Astrocyte (in vitro differentiated cells and primary cell): ENCODE data around the gene COL23A1. TPM values are rescaled to one million over a fixed set of nuclear protein-coding genes. Genes with fewer than 3 reads are reported as not detected.

Source experiments
- DNase-seq: peaks from one replicate; pipeline ENCODE4 v3.0.0-alpha.2; 2010; ENCODE audit warnings: low read depth
- FAIRE-seq: peaks from 2 replicates; lab custom pipeline; 2011; peaks lifted over from hg19 to GRCh38; lab: Jason Lieb, UNC
- H2AFZ ChIP-seq: 2 replicates; pipeline ENCODE4 v1.6.0; 2012; ENCODE audit warnings: low read depth, low read length, inconsistent platforms
- H3K27ac ChIP-seq: 2 replicates; pipeline ENCODE4 v1.5.1; 2011; ENCODE audit warnings: low read depth, low read length, inconsistent platforms
- H3K27me3 ChIP-seq: 2 replicates; pipeline ENCODE4 v1.6.0; 2011; ENCODE audit warnings: low read length, inconsistent platforms; ENCODE audit not compliant: insufficient read depth
- H3K36me3 ChIP-seq: 2 replicates; pipeline ENCODE4 v1.5.1; 2011; ENCODE audit warnings: low read length, inconsistent platforms; ENCODE audit not compliant: insufficient read depth
- H3K4me1 ChIP-seq: 2 replicates; pipeline ENCODE4 v1.5.1; 2011; ENCODE audit warnings: low read length, inconsistent platforms; ENCODE audit not compliant: insufficient read depth
- H3K4me2 ChIP-seq: 2 replicates; pipeline ENCODE4 v1.6.0; 2012; ENCODE audit warnings: low read length, inconsistent platforms
- H3K4me3 ChIP-seq: 2 replicates; pipeline ENCODE4 v1.5.1; 2011; ENCODE audit warnings: low read depth, mild to moderate bottlenecking, low read length, inconsistent platforms; ENCODE audit not compliant: insufficient read depth
- H3K79me2 ChIP-seq: 2 replicates; pipeline ENCODE4 v1.6.0; 2012; ENCODE audit warnings: mild to moderate bottlenecking, low read length, inconsistent platforms; ENCODE audit not compliant: insufficient read depth
- H3K9ac ChIP-seq: 2 replicates; pipeline ENCODE4 v1.6.0; 2012; ENCODE audit warnings: mild to moderate bottlenecking, low read length, inconsistent platforms
- H3K9me3 ChIP-seq: 2 replicates; pipeline ENCODE4 v1.5.1; 2012; ENCODE audit warnings: low read depth, mild to moderate bottlenecking, low read length, inconsistent platforms; ENCODE audit not compliant: insufficient read depth
- H4K20me1 ChIP-seq: 2 replicates; pipeline ENCODE4 v1.6.0; 2012; ENCODE audit warnings: low read length, inconsistent platforms; ENCODE audit not compliant: insufficient read depth
- H3K27ac Mint-ChIP-seq: one replicate; pipeline ENCODE4 v1.8.0; 2021; ENCODE audit warnings: mild to moderate bottlenecking, mixed read lengths; ENCODE audit not compliant: unreplicated experiment
- H3K27me3 Mint-ChIP-seq: one replicate; pipeline ENCODE4 v1.8.0; 2021; ENCODE audit warnings: low read depth, mixed read lengths; ENCODE audit not compliant: unreplicated experiment
- H3K36me3 Mint-ChIP-seq: one replicate; pipeline ENCODE4 v1.8.0; 2021; ENCODE audit warnings: low read depth, mixed read lengths; ENCODE audit not compliant: unreplicated experiment
- H3K4me1 Mint-ChIP-seq: one replicate; pipeline ENCODE4 v1.8.0; 2021; ENCODE audit warnings: low read depth, mixed read lengths; ENCODE audit not compliant: unreplicated experiment
- H3K4me3 Mint-ChIP-seq: one replicate; pipeline ENCODE4 v1.8.0; 2021; ENCODE audit warnings: mild to moderate bottlenecking, moderate library complexity, mixed read lengths; ENCODE audit not compliant: unreplicated experiment
- H3K9me3 Mint-ChIP-seq: one replicate; pipeline ENCODE4 v1.8.0; 2021; ENCODE audit warnings: mild to moderate bottlenecking, mixed read lengths; ENCODE audit not compliant: unreplicated experiment
- EZH2 ChIP-seq: IDR thresholded peaks from 2 replicates; pipeline ENCODE4 v1.6.1; 2012; ENCODE audit warnings: mild to moderate bottlenecking, low read length, inconsistent platforms; ENCODE audit not compliant: insufficient read depth
- total RNA-seq: library from RNA; stranded (reverse); gene quantifications from 2 replicates; pipeline ENCODE4 v1.2.1, GENCODE V29; 2021
- TF ChIP-seq, protein P1 (sequence below): IDR thresholded peaks from 2 replicates; pipeline ENCODE4 v1.5.1; 2011; ENCODE audit warnings: low read depth, mild to moderate bottlenecking, inconsistent platforms, low read length, moderate library complexity; ENCODE audit not compliant: insufficient read depth

Gene COL23A1
- total RNA-seq, 1 donor from 2014 or later = 0.16 TPM

DNA sequence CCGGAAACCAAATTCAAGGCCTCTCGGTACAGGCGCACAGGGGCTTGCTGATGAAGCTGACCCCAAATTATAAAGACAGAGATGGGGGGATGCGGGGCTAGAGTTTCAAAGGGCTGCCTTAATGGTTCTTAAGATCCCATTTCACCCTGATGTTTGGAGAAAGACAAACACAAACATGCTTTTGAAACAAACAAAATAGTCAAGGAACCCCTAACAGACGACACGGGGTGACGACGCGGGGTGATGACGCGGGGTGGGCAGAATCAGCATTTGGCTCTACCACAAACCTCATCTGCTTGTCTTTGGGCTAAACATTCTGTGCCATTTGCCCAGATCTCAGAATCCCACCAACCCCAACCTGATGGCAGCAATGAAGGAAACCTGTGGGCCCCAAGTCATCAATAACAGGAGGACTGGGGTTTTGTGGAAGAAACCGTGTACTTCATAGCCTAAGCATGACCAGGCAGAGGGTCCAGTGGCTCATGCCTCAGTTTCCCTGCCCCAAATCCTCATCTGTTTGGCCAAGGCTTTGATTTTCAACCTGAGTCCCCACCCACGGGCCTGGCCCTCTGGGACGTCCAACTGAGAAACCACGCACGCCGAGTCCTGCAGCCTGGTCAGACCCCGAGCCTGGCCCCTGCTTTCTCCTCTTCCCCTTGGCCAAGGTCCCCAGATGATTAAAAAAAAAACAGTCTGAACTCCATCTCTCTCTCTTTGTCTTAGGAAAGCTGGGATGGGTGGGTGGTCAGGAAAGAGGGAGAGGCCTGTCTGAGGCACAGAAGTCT lies 148.5 kb downstream of the COL23A1 start:
- Histone ChIP-seq H3K4me2 (no peak overlapping the region), H3K9ac (no peak overlapping the region), H4K20me1 (no peaks in the 10 kb centered on the region), H2AFZ (no peak overlapping the region), H3K27ac (no peak overlapping the region), H3K36me3 (no peaks in the 10 kb centered on the region), H3K27me3 (no peaks in the 10 kb centered on the region), H3K79me2 (no peaks in the 10 kb centered on the region), H3K4me3 (no peak overlapping the region), H3K9me3 (no peaks in the 10 kb centered on the region), H3K4me1 (no peaks in the 10 kb centered on the region)
- no peaks in the 10 kb centered on the region for H3K9me3 Mint-ChIP-seq
- H3K4me1 Mint-ChIP-seq = no peaks in the 10 kb centered on the region
- DNase-seq = no peak
- TF ChIP-seq, protein P1, sequence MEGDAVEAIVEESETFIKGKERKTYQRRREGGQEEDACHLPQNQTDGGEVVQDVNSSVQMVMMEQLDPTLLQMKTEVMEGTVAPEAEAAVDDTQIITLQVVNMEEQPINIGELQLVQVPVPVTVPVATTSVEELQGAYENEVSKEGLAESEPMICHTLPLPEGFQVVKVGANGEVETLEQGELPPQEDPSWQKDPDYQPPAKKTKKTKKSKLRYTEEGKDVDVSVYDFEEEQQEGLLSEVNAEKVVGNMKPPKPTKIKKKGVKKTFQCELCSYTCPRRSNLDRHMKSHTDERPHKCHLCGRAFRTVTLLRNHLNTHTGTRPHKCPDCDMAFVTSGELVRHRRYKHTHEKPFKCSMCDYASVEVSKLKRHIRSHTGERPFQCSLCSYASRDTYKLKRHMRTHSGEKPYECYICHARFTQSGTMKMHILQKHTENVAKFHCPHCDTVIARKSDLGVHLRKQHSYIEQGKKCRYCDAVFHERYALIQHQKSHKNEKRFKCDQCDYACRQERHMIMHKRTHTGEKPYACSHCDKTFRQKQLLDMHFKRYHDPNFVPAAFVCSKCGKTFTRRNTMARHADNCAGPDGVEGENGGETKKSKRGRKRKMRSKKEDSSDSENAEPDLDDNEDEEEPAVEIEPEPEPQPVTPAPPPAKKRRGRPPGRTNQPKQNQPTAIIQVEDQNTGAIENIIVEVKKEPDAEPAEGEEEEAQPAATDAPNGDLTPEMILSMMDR = no peak
- no peak for TF ChIP-seq EZH2
- H3K4me3 Mint-ChIP-seq = no peak overlapping the region
- no peak for FAIRE-seq
- peaks cover 30% of the 10 kb centered on the region for H3K27me3 Mint-ChIP-seq
- H3K36me3 Mint-ChIP-seq = no peaks in the 10 kb centered on the region
- H3K27ac Mint-ChIP-seq = no peak overlapping the region

DNA sequence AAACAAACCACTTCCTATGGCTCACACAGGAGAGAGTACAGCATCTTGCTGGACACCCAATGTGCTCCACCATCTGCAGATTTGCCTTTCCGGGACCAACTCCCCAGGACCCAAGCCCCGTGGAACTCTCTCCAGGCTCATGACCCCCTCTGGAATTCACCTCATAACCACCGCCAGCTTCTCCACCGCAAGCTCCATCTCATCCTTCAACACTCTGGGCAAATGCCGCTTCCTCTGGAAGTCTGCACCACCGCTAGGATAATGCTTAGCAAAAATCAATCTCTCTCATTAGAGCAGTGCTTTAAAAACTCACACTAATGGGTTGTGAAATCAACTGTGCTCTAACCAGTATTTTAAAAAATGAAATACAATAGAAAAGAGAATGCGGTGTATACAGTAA lies 150.0 kb downstream of the COL23A1 start:
- DNase-seq = no peak
- H3K36me3 Mint-ChIP-seq = no peaks in the 10 kb centered on the region
- Histone ChIP-seq H3K79me2 (no peaks in the 10 kb centered on the region), H4K20me1 (no peaks in the 10 kb centered on the region), H3K4me2 (no peak overlapping the region), H2AFZ (no peak overlapping the region), H3K9me3 (no peaks in the 10 kb centered on the region), H3K27me3 (no peaks in the 10 kb centered on the region), H3K4me3 (no peak overlapping the region), H3K4me1 (no peaks in the 10 kb centered on the region), H3K36me3 (no peaks in the 10 kb centered on the region), H3K9ac (no peak overlapping the region), H3K27ac (no peak overlapping the region)
- H3K4me1 Mint-ChIP-seq = no peaks in the 10 kb centered on the region
- H3K27me3 Mint-ChIP-seq = peaks cover 44% of the 10 kb centered on the region
- H3K4me3 Mint-ChIP-seq = no peak overlapping the region
- peaks cover under 1% of the 10 kb centered on the region for H3K9me3 Mint-ChIP-seq
- no peak for FAIRE-seq
- TF ChIP-seq, protein P1 = no peak
- no peak for TF ChIP-seq EZH2
- H3K27ac Mint-ChIP-seq = no peak overlapping the region

DNA sequence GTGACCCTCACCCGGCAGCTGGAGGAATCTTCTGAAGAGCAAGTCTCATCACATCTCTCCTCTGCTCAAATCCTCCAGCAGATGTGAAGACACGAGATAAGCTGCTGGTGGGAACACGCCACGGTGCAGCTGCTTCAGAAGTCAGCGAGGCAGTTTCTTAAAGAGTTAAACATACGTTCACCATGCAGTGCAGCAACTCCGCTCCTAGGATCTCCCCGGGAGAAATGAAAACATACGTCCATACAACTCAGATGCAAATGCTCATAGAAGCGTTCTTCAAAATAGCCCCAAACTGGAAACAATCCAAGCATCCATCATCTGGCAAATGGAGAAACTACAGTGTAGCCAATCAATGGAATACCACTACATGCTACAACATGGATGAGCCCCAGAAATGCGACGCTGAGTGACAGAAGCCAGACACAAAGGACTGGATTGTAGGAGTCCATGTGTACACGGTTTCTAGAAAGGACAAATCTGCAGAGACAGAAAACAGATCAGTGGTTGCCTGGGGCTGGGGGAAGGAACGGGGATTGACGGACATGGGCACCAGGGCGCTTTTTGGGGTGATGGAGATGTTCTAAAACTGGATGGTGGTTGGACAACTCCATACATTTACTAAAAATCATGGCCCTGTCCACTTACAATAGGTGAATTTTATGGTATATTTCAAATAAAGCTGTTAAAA lies 150.6 kb downstream of the COL23A1 start:
- no peak overlapping the region for H2AFZ ChIP-seq
- no peaks in the 10 kb centered on the region for H3K36me3 ChIP-seq
- H3K4me1 ChIP-seq = no peaks in the 10 kb centered on the region
- TF ChIP-seq, protein P1 = no peak
- H4K20me1 ChIP-seq = no peaks in the 10 kb centered on the region
- H3K9me3 ChIP-seq = no peaks in the 10 kb centered on the region
- no peak overlapping the region for H3K4me3 ChIP-seq
- H3K4me3 Mint-ChIP-seq = no peak overlapping the region
- H3K4me2 ChIP-seq = no peak overlapping the region
- no peak overlapping the region for H3K27ac ChIP-seq
- no peaks in the 10 kb centered on the region for H3K27me3 ChIP-seq
- no peak overlapping the region for H3K9ac ChIP-seq
- H3K79me2 ChIP-seq = no peaks in the 10 kb centered on the region
- peaks cover 1% of the 10 kb centered on the region for H3K9me3 Mint-ChIP-seq
- peaks cover 47% of the 10 kb centered on the region for H3K27me3 Mint-ChIP-seq
- no peaks in the 10 kb centered on the region for H3K4me1 Mint-ChIP-seq
- H3K36me3 Mint-ChIP-seq = no peaks in the 10 kb centered on the region
- DNase-seq (no peak), FAIRE-seq (no peak)
- no peak overlapping the region for H3K27ac Mint-ChIP-seq
